ENCODE measurements around the gene TSC22D3.
A peak's percentile ranks its signal among the peaks of the same experiment; 100 is the strongest.
"Not testable (repeated sequence)": the region's sequence is repeated elsewhere in the genome, so short reads cannot be mapped to it uniquely, and the experiment has no call there.

TSC22D3 gene

GRCh38 chrX:107676559-107677378, 98.8 kb downstream of the TSC22D3 start:
- Mint-ChIP-seq H3K4me1 (peaks cover 66% of the 10 kb centered on the region), H3K27ac (peak overlapping the region; percentile 86), H3K36me3 (ENCODE audit: low read depth) (no peaks in the 10 kb centered on the region), H3K27me3 (no peaks in the 10 kb centered on the region), H3K9me3 (no peaks in the 10 kb centered on the region), H3K4me3 (peak overlapping the region; percentile 85)
- ATAC-seq: peak; percentile 18
- DNase-seq: peak; percentile 52

GRCh38 chrX:107675823-107676555, 99.6 kb downstream of the TSC22D3 start:
- peak overlapping the region; percentile 86 for H3K27ac Mint-ChIP-seq
- peak overlapping the region; percentile 85 for H3K4me3 Mint-ChIP-seq
- H3K4me1 Mint-ChIP-seq: peaks cover 66% of the 10 kb centered on the region
- no peaks in the 10 kb centered on the region for H3K9me3 Mint-ChIP-seq
- DNase-seq: no peak
- no peaks in the 10 kb centered on the region for H3K27me3 Mint-ChIP-seq
- H3K36me3 Mint-ChIP-seq (ENCODE audit: low read depth): no peaks in the 10 kb centered on the region
- ATAC-seq: no peak

- peak overlapping the region; percentile 85 for H3K4me3 Mint-ChIP-seq
- DNase-seq (no peak), ATAC-seq (no peak)
- peaks cover 64% of the 10 kb centered on the region for H3K4me1 Mint-ChIP-seq
- no peaks in the 10 kb centered on the region for H3K9me3 Mint-ChIP-seq
- H3K27me3 Mint-ChIP-seq: no peaks in the 10 kb centered on the region
- H3K27ac Mint-ChIP-seq: peak overlapping the region; percentile 86
- no peaks in the 10 kb centered on the region for H3K36me3 Mint-ChIP-seq (ENCODE audit: low read depth)
Measured at GRCh38 chrX:107675365-107675654, 100.3 kb downstream of the TSC22D3 start.

GRCh38 chrX:107674480-107675364, 100.9 kb downstream of the TSC22D3 start:
- peak overlapping the region; percentile 86 for H3K27ac Mint-ChIP-seq
- DNase-seq (peak; percentile 33), ATAC-seq (peak; percentile 26)
- no peaks in the 10 kb centered on the region for H3K27me3 Mint-ChIP-seq
- no peaks in the 10 kb centered on the region for H3K36me3 Mint-ChIP-seq (ENCODE audit: low read depth)
- H3K4me1 Mint-ChIP-seq: peaks cover 61% of the 10 kb centered on the region
- no peaks in the 10 kb centered on the region for H3K9me3 Mint-ChIP-seq
- H3K4me3 Mint-ChIP-seq: peak overlapping the region; percentile 85

GRCh38 chrX:107673933-107674479, 101.6 kb downstream of the TSC22D3 start:
- Mint-ChIP-seq H3K4me3 (peak overlapping the region; percentile 85), H3K4me1 (peaks cover 59% of the 10 kb centered on the region), H3K9me3 (no peaks in the 10 kb centered on the region), H3K27ac (peak overlapping the region; percentile 86), H3K27me3 (no peaks in the 10 kb centered on the region), H3K36me3 (ENCODE audit: low read depth) (no peaks in the 10 kb centered on the region)
- DNase-seq (peak; percentile 85), ATAC-seq (peak; percentile 80)

GRCh38 chrX:107673431-107673830, 102.2 kb downstream of the TSC22D3 start:
- peak overlapping the region; percentile 86 for H3K27ac Mint-ChIP-seq

GRCh38 chrX:107672955-107673378, 102.6 kb downstream of the TSC22D3 start:
- peak overlapping the region; percentile 86 for H3K27ac Mint-ChIP-seq
- no peaks in the 10 kb centered on the region for H3K36me3 Mint-ChIP-seq (ENCODE audit: low read depth)
- no peak overlapping the region for H3K4me3 Mint-ChIP-seq
- no peaks in the 10 kb centered on the region for H3K27me3 Mint-ChIP-seq
- DNase-seq (peak; percentile 71), ATAC-seq (peak; percentile 40)
- H3K4me1 Mint-ChIP-seq: peaks cover 49% of the 10 kb centered on the region
- H3K9me3 Mint-ChIP-seq: no peaks in the 10 kb centered on the region

More at GRCh38 chrX:107673431-107673830, 102.2 kb downstream of the TSC22D3 start:
- no peak for ATAC-seq
- Mint-ChIP-seq H3K27me3 (no peaks in the 10 kb centered on the region), H3K9me3 (no peaks in the 10 kb centered on the region), H3K4me1 (peaks cover 53% of the 10 kb centered on the region), H3K36me3 (ENCODE audit: low read depth) (no peaks in the 10 kb centered on the region), H3K4me3 (no peak overlapping the region)
- DNase-seq: no peak

- H3K4me3 Mint-ChIP-seq, H3K9me3 Mint-ChIP-seq: not testable (repeated sequence)
Measured at GRCh38 chrX:107671256-107671655, 104.3 kb downstream of the TSC22D3 start.

GRCh38 chrX:107669885-107670628, 105.5 kb downstream of the TSC22D3 start:
- Mint-ChIP-seq H3K27ac (no peak overlapping the region), H3K4me1 (peaks cover 37% of the 10 kb centered on the region), H3K27me3 (no peaks in the 10 kb centered on the region), H3K9me3 (no peaks in the 10 kb centered on the region), H3K36me3 (ENCODE audit: low read depth) (peaks cover 2% of the 10 kb centered on the region), H3K4me3 (no peak overlapping the region)
- no peak for DNase-seq
- no peak for ATAC-seq

More at GRCh38 chrX:107671256-107671655, 104.3 kb downstream of the TSC22D3 start:
- not testable (repeated sequence) for H3K36me3 Mint-ChIP-seq (ENCODE audit: low read depth); ATAC-seq; DNase-seq; H3K27me3 Mint-ChIP-seq; H3K27ac Mint-ChIP-seq
- H3K4me1 Mint-ChIP-seq: peaks cover 46% of the 10 kb centered on the region

- DNase-seq (no peak), ATAC-seq (no peak)
- H3K4me1 Mint-ChIP-seq: peaks cover 29% of the 10 kb centered on the region
- H3K27me3 Mint-ChIP-seq: no peaks in the 10 kb centered on the region
- H3K36me3 Mint-ChIP-seq (ENCODE audit: low read depth): peaks cover 2% of the 10 kb centered on the region
- no peak overlapping the region for H3K27ac Mint-ChIP-seq
- no peak overlapping the region for H3K4me3 Mint-ChIP-seq
- no peaks in the 10 kb centered on the region for H3K9me3 Mint-ChIP-seq
Measured at GRCh38 chrX:107669261-107669660, 106.3 kb downstream of the TSC22D3 start.

- H3K27me3 Mint-ChIP-seq; ATAC-seq; DNase-seq; H3K9me3 Mint-ChIP-seq; H3K27ac Mint-ChIP-seq; H3K4me3 Mint-ChIP-seq; H3K36me3 Mint-ChIP-seq (ENCODE audit: low read depth): not testable (repeated sequence)
- peaks cover 25% of the 10 kb centered on the region for H3K4me1 Mint-ChIP-seq
Measured at GRCh38 chrX:107668710-107669109, 106.9 kb downstream of the TSC22D3 start.

GRCh38 chrX:107667426-107667825, 108.2 kb downstream of the TSC22D3 start:
- Mint-ChIP-seq H3K36me3 (ENCODE audit: low read depth) (peaks cover 2% of the 10 kb centered on the region), H3K27ac (peak overlapping the region; percentile 7), H3K27me3 (no peaks in the 10 kb centered on the region), H3K9me3 (no peaks in the 10 kb centered on the region), H3K4me3 (no peak overlapping the region), H3K4me1 (peaks cover 14% of the 10 kb centered on the region)
- ATAC-seq: no peak
- DNase-seq: no peak

- peak overlapping the region; percentile 7 for H3K27ac Mint-ChIP-seq
- H3K4me3 Mint-ChIP-seq: no peak overlapping the region
- no peaks in the 10 kb centered on the region for H3K9me3 Mint-ChIP-seq
- no peaks in the 10 kb centered on the region for H3K27me3 Mint-ChIP-seq
- DNase-seq (no peak), ATAC-seq (no peak)
- peaks cover 11% of the 10 kb centered on the region for H3K4me1 Mint-ChIP-seq
- peaks cover 2% of the 10 kb centered on the region for H3K36me3 Mint-ChIP-seq (ENCODE audit: low read depth)
Measured at GRCh38 chrX:107666931-107667330, 108.7 kb downstream of the TSC22D3 start.
